Osteocyte (in vitro differentiated cells): ENCODE results near the gene MRPS26. TPM values are rescaled to one million over a fixed set of nuclear protein-coding genes. Genes with fewer than 3 reads are reported as not detected.

ENCODE experiments used
- DNase-seq: peaks from one replicate; pipeline ENCODE4 v3.0.0; 2021; ENCODE audit warnings: mixed read lengths; ENCODE audit not compliant: unreplicated experiment; ENCODE audit errors: extremely low spot score
- H3K27ac Mint-ChIP-seq: one replicate; pipeline ENCODE4 v1.8.0; 2021; ENCODE audit warnings: mild to moderate bottlenecking, mixed read lengths; ENCODE audit not compliant: unreplicated experiment
- H3K27me3 Mint-ChIP-seq: one replicate; pipeline ENCODE4 v1.8.0; 2021; ENCODE audit warnings: mixed read lengths; ENCODE audit not compliant: unreplicated experiment
- H3K36me3 Mint-ChIP-seq: one replicate; pipeline ENCODE4 v1.8.0; 2021; ENCODE audit warnings: mixed read lengths; ENCODE audit not compliant: unreplicated experiment
- H3K4me1 Mint-ChIP-seq: one replicate; pipeline ENCODE4 v1.8.0; 2021; ENCODE audit warnings: mixed read lengths; ENCODE audit not compliant: unreplicated experiment
- H3K4me3 Mint-ChIP-seq: one replicate; pipeline ENCODE4 v1.8.0; 2021; ENCODE audit warnings: mild to moderate bottlenecking, moderate library complexity, mixed read lengths; ENCODE audit not compliant: unreplicated experiment
- H3K9me3 Mint-ChIP-seq: one replicate; pipeline ENCODE4 v1.8.0; 2021; ENCODE audit warnings: mixed read lengths; ENCODE audit not compliant: unreplicated experiment
- total RNA-seq: library from RNA; stranded (reverse); gene quantifications from 2 replicates; pipeline ENCODE4 v1.2.1, GENCODE V29; 2021
- TF ChIP-seq, protein P1 (sequence below): fragments of 200-600 bp; sonication (generic); IDR thresholded peaks from 2 replicates; pipeline ENCODE4 v1.5.0; 2021; ENCODE audit warnings: antibody characterized with exemption, mild to moderate bottlenecking, moderate library complexity

The MRPS26 gene
- total RNA-seq, 1 donor from 2014 or later: 44.4 TPM

DNA sequence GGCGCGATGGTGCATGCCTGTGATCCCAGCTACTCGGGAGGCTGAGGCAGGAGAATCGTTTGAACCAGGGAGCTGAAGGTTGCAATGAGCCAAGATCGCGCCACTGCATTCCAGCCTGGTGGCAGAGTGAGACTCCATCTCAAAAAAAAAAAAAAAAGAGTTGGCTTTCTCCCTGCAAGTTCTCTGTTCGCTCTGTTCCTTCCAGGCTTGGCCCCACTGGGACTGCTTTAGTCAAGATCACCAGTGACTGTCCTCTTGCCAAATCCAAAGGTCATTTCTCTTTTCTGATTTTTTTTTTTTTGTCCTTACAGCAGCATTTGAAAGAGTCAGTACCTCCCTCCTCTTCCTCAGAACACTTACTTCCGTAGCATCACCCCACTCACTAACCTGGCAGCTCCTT lies 13.2 kb upstream of the MRPS26 start:
- no peak for DNase-seq
- H3K4me3 Mint-ChIP-seq: no peak overlapping the region
- no peaks in the 10 kb centered on the region for H3K4me1 Mint-ChIP-seq
- H3K9me3 Mint-ChIP-seq: no peaks in the 10 kb centered on the region
- H3K36me3 Mint-ChIP-seq: peaks cover 35% of the 10 kb centered on the region
- TF ChIP-seq, protein P1, sequence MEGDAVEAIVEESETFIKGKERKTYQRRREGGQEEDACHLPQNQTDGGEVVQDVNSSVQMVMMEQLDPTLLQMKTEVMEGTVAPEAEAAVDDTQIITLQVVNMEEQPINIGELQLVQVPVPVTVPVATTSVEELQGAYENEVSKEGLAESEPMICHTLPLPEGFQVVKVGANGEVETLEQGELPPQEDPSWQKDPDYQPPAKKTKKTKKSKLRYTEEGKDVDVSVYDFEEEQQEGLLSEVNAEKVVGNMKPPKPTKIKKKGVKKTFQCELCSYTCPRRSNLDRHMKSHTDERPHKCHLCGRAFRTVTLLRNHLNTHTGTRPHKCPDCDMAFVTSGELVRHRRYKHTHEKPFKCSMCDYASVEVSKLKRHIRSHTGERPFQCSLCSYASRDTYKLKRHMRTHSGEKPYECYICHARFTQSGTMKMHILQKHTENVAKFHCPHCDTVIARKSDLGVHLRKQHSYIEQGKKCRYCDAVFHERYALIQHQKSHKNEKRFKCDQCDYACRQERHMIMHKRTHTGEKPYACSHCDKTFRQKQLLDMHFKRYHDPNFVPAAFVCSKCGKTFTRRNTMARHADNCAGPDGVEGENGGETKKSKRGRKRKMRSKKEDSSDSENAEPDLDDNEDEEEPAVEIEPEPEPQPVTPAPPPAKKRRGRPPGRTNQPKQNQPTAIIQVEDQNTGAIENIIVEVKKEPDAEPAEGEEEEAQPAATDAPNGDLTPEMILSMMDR: no peak
- H3K27ac Mint-ChIP-seq: no peak overlapping the region
- H3K27me3 Mint-ChIP-seq: no peaks in the 10 kb centered on the region

DNA sequence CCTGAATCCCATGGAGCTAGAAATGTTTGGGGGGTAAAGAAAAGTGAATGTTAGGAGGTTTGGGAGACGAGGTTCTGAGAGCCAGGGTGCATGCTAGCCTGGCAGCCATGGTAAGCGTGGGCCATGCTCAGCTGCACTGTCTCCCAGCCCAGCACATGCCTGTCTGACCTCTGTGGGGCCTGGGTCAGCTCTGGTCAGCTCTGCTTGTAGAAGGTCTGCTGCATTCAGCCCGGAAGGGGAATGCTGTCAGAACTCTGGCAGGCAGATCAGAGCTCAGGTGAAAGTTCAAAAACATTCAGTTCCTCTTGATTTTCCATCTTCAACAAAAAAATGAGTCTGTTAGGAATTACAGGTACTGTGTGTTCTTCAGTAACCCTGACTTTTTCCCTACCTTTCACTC lies 8.2 kb upstream of the MRPS26 start:
- no peak overlapping the region for H3K27ac Mint-ChIP-seq
- TF ChIP-seq, protein P1: no peak
- no peak for DNase-seq
- peaks cover 38% of the 10 kb centered on the region for H3K36me3 Mint-ChIP-seq
- no peak overlapping the region for H3K4me3 Mint-ChIP-seq
- no peaks in the 10 kb centered on the region for H3K27me3 Mint-ChIP-seq
- no peaks in the 10 kb centered on the region for H3K9me3 Mint-ChIP-seq
- H3K4me1 Mint-ChIP-seq: peaks cover 12% of the 10 kb centered on the region

DNA sequence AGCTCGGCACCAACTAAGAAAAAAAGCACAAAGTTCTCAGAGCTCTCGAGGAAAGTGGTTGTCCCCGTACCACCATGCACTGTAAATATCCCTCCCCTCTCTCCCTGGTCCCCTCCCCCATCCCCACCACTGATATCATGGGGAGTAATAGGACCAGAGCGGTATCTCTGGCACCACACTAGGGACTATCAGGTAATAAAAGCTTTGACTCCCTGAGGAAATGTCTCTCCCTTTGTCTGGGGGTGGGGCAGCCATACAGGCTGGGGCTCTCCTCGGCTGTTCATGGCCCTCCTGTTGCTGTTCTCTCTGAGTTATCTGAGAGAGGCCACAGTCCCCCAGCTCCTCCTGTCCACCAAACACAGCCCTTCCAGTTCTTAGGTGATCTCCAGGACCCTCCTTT lies 7.4 kb upstream of the MRPS26 start:
- TF ChIP-seq, protein P1: no peak
- Mint-ChIP-seq H3K36me3 (peaks cover 38% of the 10 kb centered on the region), H3K9me3 (no peaks in the 10 kb centered on the region), H3K27ac (no peak overlapping the region), H3K4me3 (no peak overlapping the region), H3K27me3 (no peaks in the 10 kb centered on the region), H3K4me1 (peaks cover 12% of the 10 kb centered on the region)
- DNase-seq: no peak

DNA sequence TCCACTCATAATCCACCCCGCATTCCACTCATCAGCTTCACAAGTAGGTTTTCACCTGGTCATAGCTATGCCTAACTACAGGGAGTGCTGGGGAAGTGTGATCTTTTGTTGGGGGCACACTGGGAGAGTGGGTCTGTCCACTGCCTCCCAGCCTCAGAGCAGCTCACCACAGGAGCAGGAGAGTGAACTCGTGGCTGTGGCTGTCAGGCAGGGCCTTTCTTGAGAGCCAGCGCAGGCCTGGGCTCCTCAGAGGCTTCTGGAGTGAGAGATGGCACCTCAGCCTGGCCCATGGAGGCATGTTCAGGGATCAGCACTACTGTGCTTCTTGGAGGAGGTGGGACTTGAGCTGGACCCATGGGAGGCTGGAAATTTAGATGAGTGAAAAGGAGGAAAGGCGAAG lies 6.4 kb upstream of the MRPS26 start:
- Mint-ChIP-seq H3K27me3 (no peaks in the 10 kb centered on the region), H3K36me3 (peaks cover 38% of the 10 kb centered on the region), H3K4me1 (peaks cover 12% of the 10 kb centered on the region), H3K4me3 (no peak overlapping the region), H3K9me3 (no peaks in the 10 kb centered on the region), H3K27ac (no peak overlapping the region)
- TF ChIP-seq, protein P1: no peak
- no peak for DNase-seq

DNA sequence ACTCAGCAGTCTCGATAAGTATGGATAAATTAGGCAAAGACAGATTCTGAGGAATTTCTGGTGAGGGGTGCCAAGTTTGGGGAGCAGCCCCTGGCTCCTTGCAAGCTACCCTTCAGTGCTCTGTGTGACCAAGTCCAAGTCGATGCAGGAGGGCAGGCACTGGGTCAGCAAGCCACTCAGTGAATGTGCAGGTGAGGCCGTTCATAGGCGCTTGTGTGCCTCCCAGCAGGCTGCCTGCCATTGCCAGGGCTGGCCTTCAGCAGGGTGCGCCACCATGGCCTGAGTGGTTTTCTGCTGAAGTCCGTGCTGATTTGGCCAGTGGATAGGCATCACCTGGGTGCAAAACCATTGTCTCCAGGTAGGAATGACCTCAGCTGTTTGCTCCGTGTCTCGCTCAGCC lies 5.8 kb upstream of the MRPS26 start:
- Mint-ChIP-seq H3K4me3 (no peak overlapping the region), H3K27ac (no peak overlapping the region), H3K4me1 (peaks cover 14% of the 10 kb centered on the region), H3K9me3 (no peaks in the 10 kb centered on the region), H3K27me3 (no peaks in the 10 kb centered on the region), H3K36me3 (peaks cover 32% of the 10 kb centered on the region)
- DNase-seq: no peak
- TF ChIP-seq, protein P1: no peak
